ENCODE measurements around the gene DZIP1L. TPM values are rescaled to one million over a fixed set of nuclear protein-coding genes. Genes with fewer than 3 reads are reported as not detected.

The DZIP1L gene
- total and polyA plus RNA-seq, 2 experiments from 2014 or later = 10.6 to 19.5 TPM

DNA sequence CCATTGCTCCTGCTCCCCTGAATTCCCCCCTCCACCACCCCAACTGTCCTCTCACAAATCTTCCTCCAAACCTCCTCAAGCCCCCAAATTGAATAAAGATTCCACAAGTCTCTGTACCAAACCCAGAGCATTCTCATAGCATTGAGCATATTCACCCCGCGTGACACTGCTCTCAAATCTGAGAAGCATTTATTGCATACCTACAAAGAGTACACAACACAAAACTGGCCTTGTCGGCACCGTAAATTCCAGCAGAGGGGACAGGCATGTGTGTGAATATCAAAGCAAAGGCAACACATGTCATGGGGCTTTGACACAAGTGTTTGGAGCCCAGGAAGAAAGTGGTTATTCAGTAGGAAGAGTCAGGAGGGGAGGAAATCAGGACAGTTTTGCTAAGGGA lies 102.9 kb downstream of the DZIP1L start:
- Histone ChIP-seq H2AFZ (no peak overlapping the region), H3K36me3 (ENCODE audit: insufficient read depth) (no peaks in the 10 kb centered on the region), H3K4me3 (no peak overlapping the region), H3K27me3 (ENCODE audit: insufficient read depth) (no peaks in the 10 kb centered on the region), H3K9me2 (ENCODE audit: insufficient read depth) (peaks cover 4% of the 10 kb centered on the region; the same call in 1 of the 2 replicates), H3K79me2 (replicated peaks; ENCODE audit: insufficient read depth) (no peaks in the 10 kb centered on the region), H3F3A (replicated peaks; ENCODE audit: low read depth) (no peaks in the 10 kb centered on the region), H3K4me1 (ENCODE audit: insufficient read depth) (no peaks in the 10 kb centered on the region), H4K20me1 (replicated peaks; ENCODE audit: insufficient read depth) (no peaks in the 10 kb centered on the region), H3K4me2 (no peak overlapping the region), H3K27ac (ENCODE audit: low read depth) (no peak overlapping the region)
- peaks cover 13% of the 10 kb centered on the region for H3K27me3 Mint-ChIP-seq (ENCODE audit: insufficient read depth, low read depth, poor library complexity)
- TF ChIP-seq ZNF331 (CRISPR knock-in tag; IDR thresholded peaks at IDR 0.05; ENCODE audit: low read depth) = no peak
- TF ChIP-seq JUNB (IDR thresholded peaks at IDR 0.05; ENCODE audit: unreplicated experiment) = no peak
- no peak for TF ChIP-seq STAT1 (IDR thresholded peaks at IDR 0.05; ENCODE audit: unreplicated experiment)
- TF ChIP-seq ZNF114 (CRISPR knock-in tag; IDR thresholded peaks at IDR 0.05) = no peak
- TF ChIP-seq, protein P1, sequence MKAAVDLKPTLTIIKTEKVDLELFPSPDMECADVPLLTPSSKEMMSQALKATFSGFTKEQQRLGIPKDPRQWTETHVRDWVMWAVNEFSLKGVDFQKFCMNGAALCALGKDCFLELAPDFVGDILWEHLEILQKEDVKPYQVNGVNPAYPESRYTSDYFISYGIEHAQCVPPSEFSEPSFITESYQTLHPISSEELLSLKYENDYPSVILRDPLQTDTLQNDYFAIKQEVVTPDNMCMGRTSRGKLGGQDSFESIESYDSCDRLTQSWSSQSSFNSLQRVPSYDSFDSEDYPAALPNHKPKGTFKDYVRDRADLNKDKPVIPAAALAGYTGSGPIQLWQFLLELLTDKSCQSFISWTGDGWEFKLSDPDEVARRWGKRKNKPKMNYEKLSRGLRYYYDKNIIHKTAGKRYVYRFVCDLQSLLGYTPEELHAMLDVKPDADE (IDR thresholded peaks at IDR 0.05) = no peak
- no peak for TF ChIP-seq NANOG (IDR thresholded peaks at IDR 0.05; ENCODE audit: borderline replicate concordance)
- TF ChIP-seq, protein P2, sequence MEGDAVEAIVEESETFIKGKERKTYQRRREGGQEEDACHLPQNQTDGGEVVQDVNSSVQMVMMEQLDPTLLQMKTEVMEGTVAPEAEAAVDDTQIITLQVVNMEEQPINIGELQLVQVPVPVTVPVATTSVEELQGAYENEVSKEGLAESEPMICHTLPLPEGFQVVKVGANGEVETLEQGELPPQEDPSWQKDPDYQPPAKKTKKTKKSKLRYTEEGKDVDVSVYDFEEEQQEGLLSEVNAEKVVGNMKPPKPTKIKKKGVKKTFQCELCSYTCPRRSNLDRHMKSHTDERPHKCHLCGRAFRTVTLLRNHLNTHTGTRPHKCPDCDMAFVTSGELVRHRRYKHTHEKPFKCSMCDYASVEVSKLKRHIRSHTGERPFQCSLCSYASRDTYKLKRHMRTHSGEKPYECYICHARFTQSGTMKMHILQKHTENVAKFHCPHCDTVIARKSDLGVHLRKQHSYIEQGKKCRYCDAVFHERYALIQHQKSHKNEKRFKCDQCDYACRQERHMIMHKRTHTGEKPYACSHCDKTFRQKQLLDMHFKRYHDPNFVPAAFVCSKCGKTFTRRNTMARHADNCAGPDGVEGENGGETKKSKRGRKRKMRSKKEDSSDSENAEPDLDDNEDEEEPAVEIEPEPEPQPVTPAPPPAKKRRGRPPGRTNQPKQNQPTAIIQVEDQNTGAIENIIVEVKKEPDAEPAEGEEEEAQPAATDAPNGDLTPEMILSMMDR (conservative IDR thresholded peaks at IDR 0.05; ENCODE audit: low read depth in 2 of 2) = no peak
- TF ChIP-seq EZH2phosphoT487 (IDR thresholded peaks at IDR 0.05; ENCODE audit: unreplicated experiment) = no peak
- no peak for TF ChIP-seq EZH2 (IDR thresholded peaks at IDR 0.05; ENCODE audit: low read depth, unreplicated experiment)
- TF ChIP-seq POLR2AphosphoS5 (IDR thresholded peaks at IDR 0.05; ENCODE audit: low read depth) = no peak
- TF ChIP-seq, protein P3, sequence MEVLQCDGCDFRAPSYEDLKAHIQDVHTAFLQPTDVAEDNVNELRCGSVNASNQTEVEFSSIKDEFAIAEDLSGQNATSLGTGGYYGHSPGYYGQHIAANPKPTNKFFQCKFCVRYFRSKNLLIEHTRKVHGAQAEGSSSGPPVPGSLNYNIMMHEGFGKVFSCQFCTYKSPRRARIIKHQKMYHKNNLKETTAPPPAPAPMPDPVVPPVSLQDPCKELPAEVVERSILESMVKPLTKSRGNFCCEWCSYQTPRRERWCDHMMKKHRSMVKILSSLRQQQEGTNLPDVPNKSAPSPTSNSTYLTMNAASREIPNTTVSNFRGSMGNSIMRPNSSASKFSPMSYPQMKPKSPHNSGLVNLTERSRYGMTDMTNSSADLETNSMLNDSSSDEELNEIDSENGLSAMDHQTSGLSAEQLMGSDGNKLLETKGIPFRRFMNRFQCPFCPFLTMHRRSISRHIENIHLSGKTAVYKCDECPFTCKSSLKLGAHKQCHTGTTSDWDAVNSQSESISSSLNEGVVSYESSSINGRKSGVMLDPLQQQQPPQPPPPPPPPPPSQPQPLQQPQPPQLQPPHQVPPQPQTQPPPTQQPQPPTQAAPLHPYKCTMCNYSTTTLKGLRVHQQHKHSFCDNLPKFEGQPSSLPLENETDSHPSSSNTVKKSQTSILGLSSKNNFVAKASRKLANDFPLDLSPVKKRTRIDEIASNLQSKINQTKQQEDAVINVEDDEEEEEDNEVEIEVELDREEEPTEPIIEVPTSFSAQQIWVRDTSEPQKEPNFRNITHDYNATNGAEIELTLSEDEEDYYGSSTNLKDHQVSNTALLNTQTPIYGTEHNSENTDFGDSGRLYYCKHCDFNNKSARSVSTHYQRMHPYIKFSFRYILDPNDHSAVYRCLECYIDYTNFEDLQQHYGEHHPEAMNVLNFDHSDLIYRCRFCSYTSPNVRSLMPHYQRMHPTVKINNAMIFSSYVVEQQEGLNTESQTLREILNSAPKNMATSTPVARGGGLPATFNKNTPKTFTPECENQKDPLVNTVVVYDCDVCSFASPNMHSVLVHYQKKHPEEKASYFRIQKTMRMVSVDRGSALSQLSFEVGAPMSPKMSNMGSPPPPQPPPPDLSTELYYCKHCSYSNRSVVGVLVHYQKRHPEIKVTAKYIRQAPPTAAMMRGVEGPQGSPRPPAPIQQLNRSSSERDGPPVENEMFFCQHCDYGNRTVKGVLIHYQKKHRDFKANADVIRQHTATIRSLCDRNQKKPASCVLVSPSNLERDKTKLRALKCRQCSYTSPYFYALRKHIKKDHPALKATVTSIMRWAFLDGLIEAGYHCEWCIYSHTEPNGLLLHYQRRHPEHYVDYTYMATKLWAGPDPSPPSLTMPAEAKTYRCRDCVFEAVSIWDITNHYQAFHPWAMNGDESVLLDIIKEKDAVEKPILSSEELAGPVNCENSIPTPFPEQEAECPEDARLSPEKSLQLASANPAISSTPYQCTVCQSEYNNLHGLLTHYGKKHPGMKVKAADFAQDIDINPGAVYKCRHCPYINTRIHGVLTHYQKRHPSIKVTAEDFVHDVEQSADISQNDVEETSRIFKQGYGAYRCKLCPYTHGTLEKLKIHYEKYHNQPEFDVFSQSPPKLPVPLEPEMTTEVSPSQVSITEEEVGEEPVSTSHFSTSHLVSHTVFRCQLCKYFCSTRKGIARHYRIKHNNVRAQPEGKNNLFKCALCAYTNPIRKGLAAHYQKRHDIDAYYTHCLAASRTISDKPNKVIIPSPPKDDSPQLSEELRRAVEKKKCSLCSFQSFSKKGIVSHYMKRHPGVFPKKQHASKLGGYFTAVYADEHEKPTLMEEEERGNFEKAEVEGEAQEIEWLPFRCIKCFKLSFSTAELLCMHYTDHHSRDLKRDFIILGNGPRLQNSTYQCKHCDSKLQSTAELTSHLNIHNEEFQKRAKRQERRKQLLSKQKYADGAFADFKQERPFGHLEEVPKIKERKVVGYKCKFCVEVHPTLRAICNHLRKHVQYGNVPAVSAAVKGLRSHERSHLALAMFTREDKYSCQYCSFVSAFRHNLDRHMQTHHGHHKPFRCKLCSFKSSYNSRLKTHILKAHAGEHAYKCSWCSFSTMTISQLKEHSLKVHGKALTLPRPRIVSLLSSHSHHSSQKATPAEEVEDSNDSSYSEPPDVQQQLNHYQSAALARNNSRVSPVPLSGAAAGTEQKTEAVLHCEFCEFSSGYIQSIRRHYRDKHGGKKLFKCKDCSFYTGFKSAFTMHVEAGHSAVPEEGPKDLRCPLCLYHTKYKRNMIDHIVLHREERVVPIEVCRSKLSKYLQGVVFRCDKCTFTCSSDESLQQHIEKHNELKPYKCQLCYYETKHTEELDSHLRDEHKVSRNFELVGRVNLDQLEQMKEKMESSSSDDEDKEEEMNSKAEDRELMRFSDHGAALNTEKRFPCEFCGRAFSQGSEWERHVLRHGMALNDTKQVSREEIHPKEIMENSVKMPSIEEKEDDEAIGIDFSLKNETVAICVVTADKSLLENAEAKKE (CRISPR knock-in tag; IDR thresholded peaks at IDR 0.05) = no peak
- TF ChIP-seq, protein P4, sequence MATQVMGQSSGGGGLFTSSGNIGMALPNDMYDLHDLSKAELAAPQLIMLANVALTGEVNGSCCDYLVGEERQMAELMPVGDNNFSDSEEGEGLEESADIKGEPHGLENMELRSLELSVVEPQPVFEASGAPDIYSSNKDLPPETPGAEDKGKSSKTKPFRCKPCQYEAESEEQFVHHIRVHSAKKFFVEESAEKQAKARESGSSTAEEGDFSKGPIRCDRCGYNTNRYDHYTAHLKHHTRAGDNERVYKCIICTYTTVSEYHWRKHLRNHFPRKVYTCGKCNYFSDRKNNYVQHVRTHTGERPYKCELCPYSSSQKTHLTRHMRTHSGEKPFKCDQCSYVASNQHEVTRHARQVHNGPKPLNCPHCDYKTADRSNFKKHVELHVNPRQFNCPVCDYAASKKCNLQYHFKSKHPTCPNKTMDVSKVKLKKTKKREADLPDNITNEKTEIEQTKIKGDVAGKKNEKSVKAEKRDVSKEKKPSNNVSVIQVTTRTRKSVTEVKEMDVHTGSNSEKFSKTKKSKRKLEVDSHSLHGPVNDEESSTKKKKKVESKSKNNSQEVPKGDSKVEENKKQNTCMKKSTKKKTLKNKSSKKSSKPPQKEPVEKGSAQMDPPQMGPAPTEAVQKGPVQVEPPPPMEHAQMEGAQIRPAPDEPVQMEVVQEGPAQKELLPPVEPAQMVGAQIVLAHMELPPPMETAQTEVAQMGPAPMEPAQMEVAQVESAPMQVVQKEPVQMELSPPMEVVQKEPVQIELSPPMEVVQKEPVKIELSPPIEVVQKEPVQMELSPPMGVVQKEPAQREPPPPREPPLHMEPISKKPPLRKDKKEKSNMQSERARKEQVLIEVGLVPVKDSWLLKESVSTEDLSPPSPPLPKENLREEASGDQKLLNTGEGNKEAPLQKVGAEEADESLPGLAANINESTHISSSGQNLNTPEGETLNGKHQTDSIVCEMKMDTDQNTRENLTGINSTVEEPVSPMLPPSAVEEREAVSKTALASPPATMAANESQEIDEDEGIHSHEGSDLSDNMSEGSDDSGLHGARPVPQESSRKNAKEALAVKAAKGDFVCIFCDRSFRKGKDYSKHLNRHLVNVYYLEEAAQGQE (IDR thresholded peaks at IDR 0.05; ENCODE audit: unreplicated experiment) = no peak
- TF ChIP-seq CREB1 (CRISPR knock-in tag; IDR thresholded peaks at IDR 0.05; ENCODE audit: low read depth) = no peak
- H3K27ac Mint-ChIP-seq = no peak overlapping the region
- H3K36me3 Mint-ChIP-seq (ENCODE audit: low read depth) = no peaks in the 10 kb centered on the region
- DNase-seq (ENCODE audit: low spot score) (no peak), ATAC-seq (no peak)
- no peak overlapping the region for H3K4me3 Mint-ChIP-seq
- H3K9me3 Mint-ChIP-seq = no peaks in the 10 kb centered on the region
- H3K4me1 Mint-ChIP-seq = no peaks in the 10 kb centered on the region

Measured in GM23338 (cell line).